Measurements from ENCODE around the gene ANKRD13B. TPM values are rescaled to one million over a fixed set of nuclear protein-coding genes. Genes with fewer than 3 reads are reported as not detected.

The ANKRD13B gene
- total RNA-seq, 2 donors from 2014 or later: 11.5 to 35.5 TPM

GRCh38 chr17:29596811-29597210 lies 3.9 kb downstream of the ANKRD13B start:
- Histone ChIP-seq H3K9me3 (no peaks in the 10 kb centered on the region), H3K27me3 (replicated peaks; ENCODE audit: insufficient read depth) (no peaks in the 10 kb centered on the region), H3K4me1 (ENCODE audit: control insufficient read depth in 1 of 2, low read depth in 2 of 2) (peaks cover 16 to 26% of the 10 kb centered on the region in 2 donors), H3K36me3 (no peaks in the 10 kb centered on the region), H3K4me3 (no peak overlapping the region), H3K27ac (no peak overlapping the region)
- ATAC-seq (ENCODE audit: insufficient number of reproducible peaks, low FRiP score, low read depth) (no peak), DNase-seq (ENCODE audit: low spot score) (no peak)
- TF ChIP-seq CTCF (IDR thresholded peaks at IDR 0.05): no peak

- Histone ChIP-seq H3K9me3 (no peaks in the 10 kb centered on the region), H3K27ac (no peak overlapping the region), H3K4me3 (no peak overlapping the region), H3K27me3 (replicated peaks; ENCODE audit: insufficient read depth) (no peaks in the 10 kb centered on the region), H3K4me1 (ENCODE audit: control insufficient read depth in 1 of 2, low read depth in 2 of 2) (peaks cover 9 to 18% of the 10 kb centered on the region in 2 donors), H3K36me3 (no peaks in the 10 kb centered on the region)
- ATAC-seq (ENCODE audit: insufficient number of reproducible peaks, low FRiP score, low read depth) (no peak), DNase-seq (ENCODE audit: low spot score) (no peak)
- no peak for TF ChIP-seq CTCF (IDR thresholded peaks at IDR 0.05)
These were observed 4.6 kb downstream of the ANKRD13B start for GRCh38 chr17:29597361-29598172.

GRCh38 chr17:29603109-29603674 lies 10.3 kb downstream of the ANKRD13B start:
- Histone ChIP-seq H3K27ac (no peak overlapping the region), H3K9me3 (no peaks in the 10 kb centered on the region), H3K27me3 (replicated peaks; ENCODE audit: insufficient read depth) (no peaks in the 10 kb centered on the region), H3K36me3 (no peaks in the 10 kb centered on the region), H3K4me3 (no peak overlapping the region), H3K4me1 (ENCODE audit: control insufficient read depth in 1 of 2, low read depth in 2 of 2) (no peaks in the 10 kb centered on the region)
- DNase-seq (ENCODE audit: low spot score) (no peak), ATAC-seq (ENCODE audit: insufficient number of reproducible peaks, low FRiP score, low read depth) (no peak)
- TF ChIP-seq CTCF (IDR thresholded peaks at IDR 0.05): no peak

GRCh38 chr17:29607557-29608195 lies 14.7 kb downstream of the ANKRD13B start:
- no peak for TF ChIP-seq CTCF (IDR thresholded peaks at IDR 0.05)
- H3K27ac ChIP-seq: no peak overlapping the region
- no peaks in the 10 kb centered on the region for H3K36me3 ChIP-seq
- H3K4me3 ChIP-seq: no peak overlapping the region
- H3K9me3 ChIP-seq: no peaks in the 10 kb centered on the region
- H3K4me1 ChIP-seq (ENCODE audit: control insufficient read depth in 1 of 2, low read depth in 2 of 2): no peaks in the 10 kb centered on the region
- no peaks in the 10 kb centered on the region for H3K27me3 ChIP-seq (replicated peaks; ENCODE audit: insufficient read depth)
- no peak for DNase-seq (ENCODE audit: low spot score)
- no peak for ATAC-seq (ENCODE audit: insufficient number of reproducible peaks, low FRiP score, low read depth)

- Histone ChIP-seq H3K9me3 (no peaks in the 10 kb centered on the region), H3K4me1 (ENCODE audit: control insufficient read depth in 1 of 2, low read depth in 2 of 2) (peaks cover 5 to 12% of the 10 kb centered on the region in 2 donors), H3K4me3 (no peak overlapping the region), H3K27ac (no peak overlapping the region), H3K27me3 (replicated peaks; ENCODE audit: insufficient read depth) (no peaks in the 10 kb centered on the region), H3K36me3 (no peaks in the 10 kb centered on the region)
- DNase-seq (ENCODE audit: low spot score): no peak
- TF ChIP-seq CTCF (IDR thresholded peaks at IDR 0.05): no peak
- no peak for ATAC-seq (ENCODE audit: insufficient number of reproducible peaks, low FRiP score, low read depth)
These were observed 16.1 kb downstream of the ANKRD13B start for GRCh38 chr17:29608986-29609385.
